Choroid plexus epithelial cell (primary cell): Measurements from ENCODE around the gene INHBA.

Source experiments
- DNase-seq: peaks from one replicate; pipeline ENCODE4 v3.0.0-alpha.2; 2010; ENCODE audit warnings: low read depth
- H3K4me3 ChIP-seq: 2 replicates; pipeline ENCODE4 v1.5.1; 2011; ENCODE audit warnings: low read depth, mild to moderate bottlenecking, control low read depth, low read length, moderate library complexity
- TF ChIP-seq, protein P1 (sequence below): conservative IDR thresholded peaks from 2 replicates; pipeline ENCODE4 v1.5.1; 2011; ENCODE audit warnings: low read depth, mild to moderate bottlenecking, control low read depth, inconsistent platforms, low read length, moderate library complexity

INHBA gene

DNA sequence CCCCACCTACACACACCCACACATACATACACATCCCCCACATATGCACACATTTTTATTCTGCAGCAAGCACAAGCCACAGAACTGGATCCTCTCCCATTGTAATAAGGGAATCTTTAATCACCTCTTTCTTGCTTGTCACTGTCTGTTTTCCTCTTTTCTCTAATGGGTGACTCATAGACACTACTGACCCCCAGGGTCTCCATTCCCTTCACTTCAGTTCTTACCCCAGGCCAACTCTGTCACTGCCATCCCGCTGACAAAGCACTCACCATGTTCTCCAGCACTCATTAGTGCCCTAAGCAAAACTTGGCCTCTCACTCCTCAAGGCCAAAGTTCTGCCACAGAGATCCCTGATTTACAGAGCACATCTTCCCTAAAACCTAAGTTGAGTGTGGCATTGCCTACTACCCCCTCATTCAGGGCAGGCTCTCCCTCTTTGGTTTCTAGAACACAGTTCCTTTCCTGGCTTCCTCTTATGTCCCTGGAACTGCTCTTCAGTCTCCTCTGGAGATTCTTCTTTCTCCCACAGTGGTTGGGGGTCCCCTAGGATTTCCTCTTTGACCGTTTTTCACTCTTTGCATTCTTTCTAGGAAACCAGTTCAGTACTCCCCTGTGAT, 39.6 kb upstream of the INHBA start:
- no peak overlapping the region for H3K4me3 ChIP-seq
- DNase-seq: no peak
- TF ChIP-seq, protein P1, sequence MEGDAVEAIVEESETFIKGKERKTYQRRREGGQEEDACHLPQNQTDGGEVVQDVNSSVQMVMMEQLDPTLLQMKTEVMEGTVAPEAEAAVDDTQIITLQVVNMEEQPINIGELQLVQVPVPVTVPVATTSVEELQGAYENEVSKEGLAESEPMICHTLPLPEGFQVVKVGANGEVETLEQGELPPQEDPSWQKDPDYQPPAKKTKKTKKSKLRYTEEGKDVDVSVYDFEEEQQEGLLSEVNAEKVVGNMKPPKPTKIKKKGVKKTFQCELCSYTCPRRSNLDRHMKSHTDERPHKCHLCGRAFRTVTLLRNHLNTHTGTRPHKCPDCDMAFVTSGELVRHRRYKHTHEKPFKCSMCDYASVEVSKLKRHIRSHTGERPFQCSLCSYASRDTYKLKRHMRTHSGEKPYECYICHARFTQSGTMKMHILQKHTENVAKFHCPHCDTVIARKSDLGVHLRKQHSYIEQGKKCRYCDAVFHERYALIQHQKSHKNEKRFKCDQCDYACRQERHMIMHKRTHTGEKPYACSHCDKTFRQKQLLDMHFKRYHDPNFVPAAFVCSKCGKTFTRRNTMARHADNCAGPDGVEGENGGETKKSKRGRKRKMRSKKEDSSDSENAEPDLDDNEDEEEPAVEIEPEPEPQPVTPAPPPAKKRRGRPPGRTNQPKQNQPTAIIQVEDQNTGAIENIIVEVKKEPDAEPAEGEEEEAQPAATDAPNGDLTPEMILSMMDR: no peak

DNA sequence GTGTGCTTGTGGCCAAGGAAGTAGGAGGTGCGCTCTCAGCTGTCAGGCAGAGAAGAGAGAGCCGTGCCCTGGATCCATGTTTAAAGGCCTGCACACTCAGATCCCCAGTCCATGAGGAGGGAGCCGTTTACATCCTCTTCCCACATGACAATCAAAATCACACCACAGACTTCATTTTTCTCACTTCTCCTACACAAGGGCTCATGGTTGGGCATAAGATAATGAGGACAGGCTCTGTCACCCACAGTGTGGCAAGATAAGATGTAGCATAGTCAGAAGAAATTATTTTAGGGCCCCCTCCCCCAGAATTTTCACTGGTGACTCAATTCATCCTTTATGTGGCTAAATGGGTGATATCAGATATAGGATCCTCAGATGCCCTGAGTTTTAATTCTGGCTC, 35.9 kb upstream of the INHBA start:
- DNase-seq: no peak

DNA sequence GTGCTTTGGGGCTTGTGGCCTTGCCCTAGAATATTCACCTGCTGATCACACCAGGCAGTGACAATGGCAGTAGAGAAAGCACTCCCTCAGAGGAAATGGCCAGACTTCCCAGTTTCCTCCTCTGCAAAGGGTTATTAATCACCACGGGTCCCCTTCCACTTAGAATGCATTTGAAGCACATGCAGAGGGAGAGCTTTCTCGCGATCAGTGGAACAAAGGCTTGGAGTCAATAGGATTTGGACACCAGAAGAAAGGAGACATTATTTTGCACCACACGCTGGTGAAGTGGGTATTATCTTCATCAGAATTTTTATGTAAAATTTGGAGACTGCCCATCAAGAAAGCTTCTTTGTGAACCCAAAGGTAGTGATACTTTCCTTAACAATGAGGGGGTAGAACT, 35.4 kb upstream of the INHBA start:
- DNase-seq: no peak
- TF ChIP-seq, protein P1: no peak
- no peak overlapping the region for H3K4me3 ChIP-seq

More for the DNA sequence above, 35.9 kb upstream of the INHBA start:
- H3K4me3 ChIP-seq: no peak overlapping the region
- TF ChIP-seq, protein P1: no peak

DNA sequence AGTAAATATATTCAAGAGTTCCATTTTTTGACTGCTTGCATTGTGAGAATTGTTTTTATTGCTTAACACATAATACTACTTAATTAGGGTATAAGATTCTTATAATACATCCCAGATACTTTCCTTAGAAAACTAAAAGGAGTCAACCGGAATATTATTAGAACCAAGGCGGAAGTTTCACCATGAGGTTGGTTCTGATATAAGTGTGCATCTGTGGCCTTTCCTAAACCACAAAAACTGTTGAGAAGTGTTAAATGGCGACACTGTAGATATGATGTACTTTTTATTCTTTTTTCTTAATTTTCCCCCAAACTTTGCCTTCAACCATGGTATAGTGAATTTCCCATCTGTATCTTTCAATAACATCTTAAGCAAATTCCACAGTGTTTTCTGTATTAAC, 32.3 kb upstream of the INHBA start:
- no peak for DNase-seq
- TF ChIP-seq, protein P1: no peak
- no peak overlapping the region for H3K4me3 ChIP-seq

DNA sequence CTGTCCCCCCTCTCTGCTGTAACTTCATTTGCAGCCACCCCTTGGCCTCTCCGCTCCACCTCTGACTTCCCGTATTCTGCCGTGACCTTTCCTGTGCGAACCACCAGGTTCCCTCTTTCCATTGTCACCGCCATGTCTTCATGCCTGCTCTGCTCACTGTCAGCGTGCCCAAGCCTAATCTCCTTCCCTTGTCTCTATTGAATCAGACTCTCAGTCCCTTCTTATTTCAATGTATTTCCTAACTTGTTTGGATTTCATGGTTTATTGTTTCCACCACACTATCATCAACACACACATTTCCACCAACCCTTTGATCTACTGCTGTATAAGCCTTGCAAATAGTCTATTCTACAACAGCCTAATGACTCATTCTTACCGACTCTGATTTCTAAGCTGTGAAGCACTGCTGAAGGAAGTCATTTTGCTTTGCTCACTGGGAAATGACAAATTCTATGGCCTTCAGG, 30.0 kb upstream of the INHBA start:
- TF ChIP-seq, protein P1: no peak
- no peak for DNase-seq
- no peak overlapping the region for H3K4me3 ChIP-seq

DNA sequence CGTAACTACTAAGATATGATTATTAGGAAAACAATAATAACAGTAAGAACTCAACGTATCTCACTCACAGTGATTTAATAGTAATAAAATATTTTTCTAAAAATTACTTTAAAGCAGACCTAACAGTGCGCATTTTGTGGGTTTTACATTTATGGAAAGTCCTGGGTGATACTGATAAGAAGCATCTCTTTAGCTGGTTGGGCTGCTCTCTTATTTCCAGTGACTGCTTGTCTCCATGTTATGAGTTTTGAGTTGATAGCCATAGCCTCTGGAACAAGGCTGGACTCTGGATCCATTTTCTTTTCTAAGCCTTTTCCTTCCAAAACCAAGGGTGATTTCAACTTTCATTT, 29.5 kb upstream of the INHBA start:
- DNase-seq: no peak
- no peak overlapping the region for H3K4me3 ChIP-seq

More for the DNA sequence above, 29.5 kb upstream of the INHBA start:
- TF ChIP-seq, protein P1: no peak
